ENCODE measurements around the gene ATP2C2.

DNA sequence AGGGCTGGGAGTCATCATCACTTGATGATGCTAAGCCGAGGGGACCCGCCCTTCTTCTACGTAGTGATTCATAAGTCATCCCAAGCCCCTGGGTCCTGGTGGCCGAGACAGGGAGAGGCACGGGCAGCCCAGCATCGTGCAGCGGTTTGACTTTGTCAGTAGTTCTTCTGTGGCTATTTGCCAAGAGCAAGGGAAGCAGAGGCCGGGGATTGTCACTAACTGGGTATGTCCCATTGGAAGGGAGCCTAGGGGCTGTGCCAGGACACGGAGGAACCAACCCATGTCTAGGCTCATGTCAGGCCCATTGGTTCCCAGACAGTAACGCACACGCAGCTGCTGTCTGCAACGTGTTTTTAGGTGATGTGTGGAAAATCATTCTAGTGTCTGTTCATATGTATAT, 58.5 kb downstream of the ATP2C2 start:
- TF ChIP-seq, protein P1, sequence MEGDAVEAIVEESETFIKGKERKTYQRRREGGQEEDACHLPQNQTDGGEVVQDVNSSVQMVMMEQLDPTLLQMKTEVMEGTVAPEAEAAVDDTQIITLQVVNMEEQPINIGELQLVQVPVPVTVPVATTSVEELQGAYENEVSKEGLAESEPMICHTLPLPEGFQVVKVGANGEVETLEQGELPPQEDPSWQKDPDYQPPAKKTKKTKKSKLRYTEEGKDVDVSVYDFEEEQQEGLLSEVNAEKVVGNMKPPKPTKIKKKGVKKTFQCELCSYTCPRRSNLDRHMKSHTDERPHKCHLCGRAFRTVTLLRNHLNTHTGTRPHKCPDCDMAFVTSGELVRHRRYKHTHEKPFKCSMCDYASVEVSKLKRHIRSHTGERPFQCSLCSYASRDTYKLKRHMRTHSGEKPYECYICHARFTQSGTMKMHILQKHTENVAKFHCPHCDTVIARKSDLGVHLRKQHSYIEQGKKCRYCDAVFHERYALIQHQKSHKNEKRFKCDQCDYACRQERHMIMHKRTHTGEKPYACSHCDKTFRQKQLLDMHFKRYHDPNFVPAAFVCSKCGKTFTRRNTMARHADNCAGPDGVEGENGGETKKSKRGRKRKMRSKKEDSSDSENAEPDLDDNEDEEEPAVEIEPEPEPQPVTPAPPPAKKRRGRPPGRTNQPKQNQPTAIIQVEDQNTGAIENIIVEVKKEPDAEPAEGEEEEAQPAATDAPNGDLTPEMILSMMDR (IDR thresholded peaks at IDR 0.05; ENCODE audit: low read length): no peak
- no peak for TF ChIP-seq EZH2 (IDR thresholded peaks at IDR 0.05; ENCODE audit: borderline replicate concordance, low read length)

Measured in OCI-LY1 (cell line).